Suprapubic skin (tissue), 3 donors: ENCODE measurements around the gene EHMT2.

Source experiments
- POLR2A ChIP-seq, 2 donors: fragments of 450-650 bp; IDR thresholded peaks; one replicate each; pipeline ENCODE4 v1.6.1; 2017; ENCODE audit warnings: antibody characterized with exemption in 2 of 2, mild to moderate bottlenecking in 2 of 2, moderate library complexity in 2 of 2
- TF ChIP-seq, protein P1 (sequence below), 2 donors: fragments of 200-600 bp in 1 of 2; fragments of 450-650 bp in 1 of 2; sonication (generic) in 1 of 2; IDR thresholded peaks; one replicate each; pipeline ENCODE4 v1.5.1; 2016 to 2019; ENCODE audit warnings: antibody characterized with exemption in 2 of 2, mild to moderate bottlenecking in 1 of 2, moderate library complexity in 1 of 2

DNA sequence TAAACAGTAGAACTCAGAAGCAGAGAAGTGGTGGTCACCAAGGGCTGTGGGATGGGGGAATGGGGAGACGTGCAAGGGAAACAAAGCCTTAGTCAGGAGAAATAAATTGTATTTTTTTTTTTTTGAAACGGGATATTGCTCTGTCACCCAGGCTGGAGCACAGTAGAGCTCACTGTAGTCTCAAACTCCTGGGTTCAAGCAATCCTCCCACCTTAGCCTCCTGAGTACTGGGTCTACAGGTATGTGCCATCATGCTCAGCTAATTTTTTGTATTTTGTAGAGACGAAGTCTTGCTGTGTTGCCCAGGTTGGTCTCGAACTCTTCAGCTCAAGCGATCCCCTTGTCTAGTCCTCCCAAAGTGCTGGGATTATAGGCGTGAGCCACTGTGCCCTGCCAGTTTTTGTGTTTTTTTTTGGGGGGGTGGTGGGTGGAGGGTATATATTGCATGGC is 66.6 kb downstream of the EHMT2 start:
- TF ChIP-seq, protein P1, sequence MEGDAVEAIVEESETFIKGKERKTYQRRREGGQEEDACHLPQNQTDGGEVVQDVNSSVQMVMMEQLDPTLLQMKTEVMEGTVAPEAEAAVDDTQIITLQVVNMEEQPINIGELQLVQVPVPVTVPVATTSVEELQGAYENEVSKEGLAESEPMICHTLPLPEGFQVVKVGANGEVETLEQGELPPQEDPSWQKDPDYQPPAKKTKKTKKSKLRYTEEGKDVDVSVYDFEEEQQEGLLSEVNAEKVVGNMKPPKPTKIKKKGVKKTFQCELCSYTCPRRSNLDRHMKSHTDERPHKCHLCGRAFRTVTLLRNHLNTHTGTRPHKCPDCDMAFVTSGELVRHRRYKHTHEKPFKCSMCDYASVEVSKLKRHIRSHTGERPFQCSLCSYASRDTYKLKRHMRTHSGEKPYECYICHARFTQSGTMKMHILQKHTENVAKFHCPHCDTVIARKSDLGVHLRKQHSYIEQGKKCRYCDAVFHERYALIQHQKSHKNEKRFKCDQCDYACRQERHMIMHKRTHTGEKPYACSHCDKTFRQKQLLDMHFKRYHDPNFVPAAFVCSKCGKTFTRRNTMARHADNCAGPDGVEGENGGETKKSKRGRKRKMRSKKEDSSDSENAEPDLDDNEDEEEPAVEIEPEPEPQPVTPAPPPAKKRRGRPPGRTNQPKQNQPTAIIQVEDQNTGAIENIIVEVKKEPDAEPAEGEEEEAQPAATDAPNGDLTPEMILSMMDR (IDR thresholded peaks at IDR 0.05), result no peak
- TF ChIP-seq POLR2A (IDR thresholded peaks at IDR 0.05), result no peak
